NT2/D1 (cell line): ENCODE results near the gene APOBEC3G.

Experiments used
- SUZ12 ChIP-seq: IDR thresholded peaks from 2 replicates; pipeline ENCODE4 v1.6.1; 2011; ENCODE audit not compliant: insufficient read length, insufficient read depth; ENCODE audit errors: extremely low read depth
- YY1 ChIP-seq: IDR thresholded peaks from 2 replicates; pipeline ENCODE4 v1.6.1; 2011; ENCODE audit not compliant: insufficient read length, insufficient read depth
- ZNF274 ChIP-seq: IDR thresholded peaks from 2 replicates; pipeline ENCODE4 v1.6.1; 2011; ENCODE audit warnings: mild to moderate bottlenecking, low read depth, low read length

GRCh38 chr22:39110631-39111561 lies 33.8 kb downstream of the APOBEC3G start:
- no peak for TF ChIP-seq ZNF274
- no peak for TF ChIP-seq YY1
- TF ChIP-seq SUZ12, result no peak
